Thyroid gland (tissue), 4 donors: ENCODE measurements around the gene SLC35E1. TPM values are rescaled to one million over a fixed set of nuclear protein-coding genes. Genes with fewer than 3 reads are reported as not detected.
A peak's percentile ranks its signal among the peaks of the same experiment; 100 is the strongest.

Experiments used
- DNase-seq, 2 donors: peaks; one replicate each; pipeline ENCODE4 v3.0.0-alpha.2; 2019
- H3K27ac ChIP-seq, 3 donors: fragments of 200-600 bp; sonication (generic); 1 replicate in 2 of 3; 2 replicates in 1 of 3; pipeline ENCODE4 v1.5.1; 2016 to 2019; ENCODE audit warnings: mild to moderate bottlenecking in 1 of 3, moderate library complexity in 1 of 3
- H3K27me3 ChIP-seq: fragments of 200-600 bp; sonication (generic); one replicate; pipeline ENCODE4 v1.5.1; 2019
- H3K36me3 ChIP-seq, 2 donors: fragments of 200-600 bp; sonication (generic); one replicate each; pipeline ENCODE4 v1.5.1; 2016 to 2019
- H3K4me1 ChIP-seq, 2 donors: fragments of 200-600 bp; sonication (generic); one replicate each; pipeline ENCODE4 v1.5.1; 2017 to 2019
- H3K4me3 ChIP-seq, 3 donors: fragments of 200-600 bp; sonication (generic); replicated peaks in 1 of 3; 1 replicate in 2 of 3; 2 replicates in 1 of 3; pipeline ENCODE4 v1.5.1; 2016; ENCODE audit warnings: mild to moderate bottlenecking in 1 of 3
- H3K9me3 ChIP-seq: fragments of 200-600 bp; sonication (generic); one replicate; pipeline ENCODE4 v1.5.1; 2017
- POLR2A ChIP-seq, 2 donors: fragments of 450-650 bp; IDR thresholded peaks; one replicate each; pipeline ENCODE4 v1.6.1; 2017; ENCODE audit warnings: antibody characterized with exemption in 2 of 2, mild to moderate bottlenecking in 2 of 2, moderate library complexity in 1 of 2
- WGBS, 2 donors: methylation state at CpG; one replicate each; pipeline ENCODE4 v1.1.5; 2017; 5-methylcytosine and 5-hydroxymethylcytosine counted together
- intact Hi-C: fragments of 100-400 bp; cut with DNase I; formaldehyde crosslinking; loops from one replicate; pipeline ENCODE4 v1.15.1; 2023
- total RNA-seq, 4 donors: library from RNA; depleted of rRNA; stranded (reverse); fragments of >200 nt; gene quantifications; one replicate each; pipeline ENCODE4 v1.2.3, GENCODE V29; 2016
- TF ChIP-seq, protein P1 (sequence below), 6 experiments: fragments of 200-600 bp in 3 of 6; fragments of 450-650 bp in 3 of 6; sonication (generic) in 3 of 6; IDR thresholded peaks; one replicate each; pipeline ENCODE4 v1.5.1; 2016 to 2019; ENCODE audit warnings: antibody characterized with exemption in 6 of 6, mild to moderate bottlenecking in 2 of 6, inconsistent platforms in 1 of 6, moderate library complexity in 1 of 6

The SLC35E1 gene
- total RNA-seq, 4 donors from 2014 or later: 33.3 to 49.3 (median 38.6) TPM

DNA sequence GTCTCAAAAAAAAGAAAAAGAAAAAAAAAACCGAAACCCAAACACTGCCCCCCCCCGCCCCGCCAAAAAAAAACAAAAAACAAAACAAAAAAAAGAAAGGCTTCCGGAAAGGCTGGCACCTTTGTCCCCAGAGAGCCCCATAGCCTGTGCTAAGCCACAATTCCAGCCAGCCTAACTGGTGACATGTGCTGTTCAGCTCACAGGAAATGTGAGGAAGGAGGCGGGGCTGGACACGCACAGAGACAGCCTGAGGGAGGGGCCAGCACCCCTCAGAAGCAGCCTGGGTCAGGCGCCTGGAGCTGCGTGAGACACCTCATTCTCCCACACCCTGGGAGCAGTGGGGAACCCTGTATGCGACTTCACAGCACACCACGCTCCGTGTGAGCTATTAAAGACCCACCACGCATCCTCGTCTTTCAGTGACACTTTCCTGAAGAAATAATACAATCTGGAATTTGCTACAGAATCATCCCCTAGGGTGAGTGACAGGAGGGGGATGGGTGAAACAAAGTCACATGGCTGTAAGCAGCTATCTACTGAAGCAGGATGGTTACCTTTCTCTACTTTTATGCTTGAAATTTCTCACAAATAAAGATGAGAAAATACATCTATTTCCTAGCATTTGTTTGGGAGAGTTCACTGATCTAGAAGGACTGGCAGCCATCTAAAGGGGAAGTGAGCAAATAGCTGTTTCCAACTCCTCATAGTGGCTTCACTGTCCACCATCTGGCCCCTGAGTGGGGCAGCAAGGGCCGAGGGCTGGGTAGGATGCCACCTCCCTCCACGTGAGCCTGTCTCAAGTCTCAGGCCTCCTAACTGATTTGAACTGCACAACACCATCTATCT is 12.3 kb upstream of the SLC35E1 start:
- Histone ChIP-seq H3K27me3 (no peaks in the 10 kb centered on the region), H3K4me1 (peaks cover 46 to 80% of the 10 kb centered on the region in 2 donors), H3K4me3 (no peak overlapping the region), H3K9me3 (no peaks in the 10 kb centered on the region), H3K27ac (peak overlapping the region; percentile 31 to 40 (median 33)), H3K36me3 (no peaks in the 10 kb centered on the region)
- intact Hi-C loops: no loop called here
- WGBS, 2 donors: 16 to 27% methylated on average over 15 of the region's 15 CpGs
- TF ChIP-seq, protein P1, sequence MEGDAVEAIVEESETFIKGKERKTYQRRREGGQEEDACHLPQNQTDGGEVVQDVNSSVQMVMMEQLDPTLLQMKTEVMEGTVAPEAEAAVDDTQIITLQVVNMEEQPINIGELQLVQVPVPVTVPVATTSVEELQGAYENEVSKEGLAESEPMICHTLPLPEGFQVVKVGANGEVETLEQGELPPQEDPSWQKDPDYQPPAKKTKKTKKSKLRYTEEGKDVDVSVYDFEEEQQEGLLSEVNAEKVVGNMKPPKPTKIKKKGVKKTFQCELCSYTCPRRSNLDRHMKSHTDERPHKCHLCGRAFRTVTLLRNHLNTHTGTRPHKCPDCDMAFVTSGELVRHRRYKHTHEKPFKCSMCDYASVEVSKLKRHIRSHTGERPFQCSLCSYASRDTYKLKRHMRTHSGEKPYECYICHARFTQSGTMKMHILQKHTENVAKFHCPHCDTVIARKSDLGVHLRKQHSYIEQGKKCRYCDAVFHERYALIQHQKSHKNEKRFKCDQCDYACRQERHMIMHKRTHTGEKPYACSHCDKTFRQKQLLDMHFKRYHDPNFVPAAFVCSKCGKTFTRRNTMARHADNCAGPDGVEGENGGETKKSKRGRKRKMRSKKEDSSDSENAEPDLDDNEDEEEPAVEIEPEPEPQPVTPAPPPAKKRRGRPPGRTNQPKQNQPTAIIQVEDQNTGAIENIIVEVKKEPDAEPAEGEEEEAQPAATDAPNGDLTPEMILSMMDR (IDR thresholded peaks at IDR 0.05): no peak
- peak in 1 of 2 donors; percentile 19 for TF ChIP-seq POLR2A (IDR thresholded peaks at IDR 0.05)
- peak; percentile 81 to 82 for DNase-seq

DNA sequence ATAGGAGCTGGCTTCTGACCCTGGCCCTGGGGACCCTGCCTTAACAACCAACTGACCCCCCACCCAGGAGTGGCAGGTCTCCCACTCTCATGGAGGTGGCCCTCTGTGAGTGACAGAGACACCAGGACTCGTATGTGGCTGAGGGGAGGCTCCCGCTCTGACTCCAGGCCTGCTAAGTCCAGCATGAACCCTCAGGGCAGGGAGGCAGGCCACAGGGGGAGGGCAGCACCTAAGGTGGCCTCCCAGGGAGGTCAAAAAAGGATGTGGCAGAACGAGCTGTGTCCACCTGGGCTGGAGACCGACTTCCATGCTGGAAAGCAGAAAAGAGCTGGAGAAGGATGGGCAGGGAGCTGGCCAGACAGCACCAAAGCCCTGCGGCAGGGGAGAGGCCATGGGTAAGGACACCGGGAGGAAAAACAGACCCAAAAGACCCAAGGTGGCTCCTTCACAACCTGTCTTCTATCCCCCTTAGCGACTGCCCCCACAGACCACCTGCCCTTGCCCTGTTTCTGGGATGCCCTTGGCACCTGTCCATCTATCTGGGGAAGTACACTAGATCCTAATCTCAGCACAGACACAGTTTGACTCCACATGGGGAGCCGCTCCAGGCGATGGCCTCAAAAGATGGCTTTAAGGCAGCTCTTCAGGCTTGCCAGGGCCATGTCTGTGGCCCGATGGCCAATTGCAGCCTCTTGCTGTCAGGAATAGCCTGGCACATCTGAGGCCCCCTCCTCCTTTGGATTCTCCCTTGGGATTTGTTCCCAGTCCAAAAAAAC is 10.5 kb upstream of the SLC35E1 start:
- intact Hi-C loops: no loop called here

DNA sequence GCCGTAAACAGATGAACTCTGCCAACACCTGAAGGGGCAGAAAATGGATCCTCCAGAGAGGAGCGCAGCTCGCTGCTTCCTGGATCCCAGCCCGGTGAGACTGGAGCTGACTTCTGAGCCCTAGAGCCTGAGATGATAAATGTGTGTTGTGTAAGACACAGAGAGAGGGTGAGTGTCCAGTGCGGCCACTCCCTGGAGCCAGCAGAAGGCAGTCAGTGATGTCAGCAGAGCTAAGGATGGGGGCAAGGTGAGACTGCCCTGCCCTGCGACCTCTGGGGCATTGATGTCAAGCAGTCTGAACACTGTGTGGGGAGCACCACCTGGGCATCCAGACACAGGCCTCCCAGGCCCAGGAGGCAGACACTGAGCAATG is 9.7 kb upstream of the SLC35E1 start:
- Histone ChIP-seq H3K4me1 (peaks cover 25 to 55% of the 10 kb centered on the region in 2 donors), H3K4me3 (no peak overlapping the region), H3K27ac (no peak overlapping the region), H3K9me3 (no peaks in the 10 kb centered on the region), H3K27me3 (no peaks in the 10 kb centered on the region), H3K36me3 (peaks cover 5 to 12% of the 10 kb centered on the region in 2 donors)
- TF ChIP-seq, protein P1 (IDR thresholded peaks at IDR 0.05): no peak
- no peak for TF ChIP-seq POLR2A (IDR thresholded peaks at IDR 0.05)
- 74 to 89% methylated on average over 4 to 6 of the region's 6 CpGs for WGBS, 2 donors
- no peak for DNase-seq
- intact Hi-C loops: no loop called here

More for the DNA sequence above, 10.5 kb upstream of the SLC35E1 start:
- Histone ChIP-seq H3K4me1 (peaks cover 32 to 62% of the 10 kb centered on the region in 2 donors), H3K27me3 (no peaks in the 10 kb centered on the region), H3K9me3 (no peaks in the 10 kb centered on the region), H3K27ac (no peak overlapping the region), H3K4me3 (no peak overlapping the region), H3K36me3 (peaks cover 0 to 4% of the 10 kb centered on the region in 2 donors)
- no peak for DNase-seq
- TF ChIP-seq, protein P1 (IDR thresholded peaks at IDR 0.05): no peak
- TF ChIP-seq POLR2A (IDR thresholded peaks at IDR 0.05): no peak
- WGBS, 2 donors: 89 to 92% methylated on average over 9 to 10 of the region's 10 CpGs

DNA sequence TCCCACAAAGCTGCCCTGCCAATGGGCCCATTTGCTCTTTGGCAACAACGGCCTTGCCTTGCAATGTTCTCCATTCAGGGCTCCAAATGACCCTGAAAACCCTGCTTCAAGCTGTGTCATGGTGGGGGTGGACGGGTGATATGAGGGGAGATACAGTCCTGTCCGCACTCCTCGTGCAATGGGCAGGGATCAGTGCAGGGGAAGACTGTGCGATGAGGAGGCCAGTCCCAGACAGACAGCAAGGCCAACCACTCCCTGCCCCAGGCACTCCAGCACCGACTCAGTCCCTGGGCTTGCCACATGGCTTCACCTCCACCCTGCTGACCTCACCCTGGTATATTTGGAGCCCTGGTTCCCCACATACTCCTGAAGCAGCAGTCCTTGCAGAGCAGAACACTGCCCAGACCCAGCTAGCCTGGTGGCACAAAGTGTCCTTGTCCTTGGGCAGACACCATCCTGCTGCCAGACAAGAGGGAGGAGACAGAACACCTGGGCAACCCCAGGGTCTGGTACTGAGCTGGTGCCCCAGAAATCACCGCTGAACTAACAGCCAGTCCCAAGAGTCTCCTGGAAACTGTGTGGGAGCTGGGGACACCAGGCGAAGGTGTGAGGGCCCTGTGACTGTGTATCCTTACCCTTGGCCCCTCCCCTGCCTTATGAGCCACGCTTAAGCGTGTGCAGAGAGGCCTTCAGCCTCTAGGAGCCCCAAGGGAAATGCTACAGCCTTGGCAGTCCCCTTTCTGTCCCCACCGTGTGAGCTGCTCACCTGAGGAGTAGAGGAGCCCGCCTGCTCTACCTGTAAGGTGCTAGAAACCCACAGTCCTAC is 9.1 kb upstream of the SLC35E1 start:
- Histone ChIP-seq H3K4me3 (no peak overlapping the region), H3K36me3 (peaks cover 11 to 16% of the 10 kb centered on the region in 2 donors), H3K27me3 (no peaks in the 10 kb centered on the region), H3K27ac (no peak overlapping the region), H3K4me1 (peaks cover 19 to 49% of the 10 kb centered on the region in 2 donors), H3K9me3 (no peaks in the 10 kb centered on the region)
- WGBS, 2 donors: 65 to 83% methylated on average over 11 to 12 of the region's 12 CpGs
- no peak for TF ChIP-seq POLR2A (IDR thresholded peaks at IDR 0.05)
- TF ChIP-seq, protein P1 (IDR thresholded peaks at IDR 0.05): no peak
- intact Hi-C loops: no loop called here
- peak in 1 of 2 donors; percentile 39 for DNase-seq
